HG03342 (cell line): Measurements from ENCODE around the gene ARMC9.
A peak's percentile ranks its signal among the peaks of the same experiment; 100 is the strongest.

Source experiments
- ATAC-seq: cut with Tn5 transposase; IDR thresholded peaks from one replicate; pipeline ENCODE4 v1.9.1; 2021; ENCODE audit warnings: mild to moderate bottlenecking, moderate library complexity; ENCODE audit not compliant: unreplicated experiment

The ARMC9 gene

DNA sequence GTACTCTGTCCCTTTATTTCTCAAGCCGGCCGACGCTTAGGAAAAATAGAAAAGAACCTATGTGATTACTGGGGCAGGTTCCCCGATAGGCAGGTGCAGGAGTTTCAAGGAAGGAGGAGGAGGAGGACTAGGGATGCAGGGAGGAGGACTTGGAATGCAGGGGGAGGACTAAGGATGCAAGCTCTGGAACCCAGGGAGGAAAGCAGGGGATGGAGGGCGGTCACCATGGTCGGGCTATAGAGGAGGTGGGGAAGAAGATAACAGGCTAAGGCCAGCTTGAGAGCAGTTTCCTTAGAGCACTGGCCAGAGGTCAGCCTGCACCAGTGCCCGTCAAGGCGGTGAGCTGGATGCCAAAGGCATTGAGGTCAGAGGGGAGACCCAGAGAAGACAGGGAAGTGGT lies 178.4 kb downstream of the ARMC9 start:
- ATAC-seq = no peak

DNA sequence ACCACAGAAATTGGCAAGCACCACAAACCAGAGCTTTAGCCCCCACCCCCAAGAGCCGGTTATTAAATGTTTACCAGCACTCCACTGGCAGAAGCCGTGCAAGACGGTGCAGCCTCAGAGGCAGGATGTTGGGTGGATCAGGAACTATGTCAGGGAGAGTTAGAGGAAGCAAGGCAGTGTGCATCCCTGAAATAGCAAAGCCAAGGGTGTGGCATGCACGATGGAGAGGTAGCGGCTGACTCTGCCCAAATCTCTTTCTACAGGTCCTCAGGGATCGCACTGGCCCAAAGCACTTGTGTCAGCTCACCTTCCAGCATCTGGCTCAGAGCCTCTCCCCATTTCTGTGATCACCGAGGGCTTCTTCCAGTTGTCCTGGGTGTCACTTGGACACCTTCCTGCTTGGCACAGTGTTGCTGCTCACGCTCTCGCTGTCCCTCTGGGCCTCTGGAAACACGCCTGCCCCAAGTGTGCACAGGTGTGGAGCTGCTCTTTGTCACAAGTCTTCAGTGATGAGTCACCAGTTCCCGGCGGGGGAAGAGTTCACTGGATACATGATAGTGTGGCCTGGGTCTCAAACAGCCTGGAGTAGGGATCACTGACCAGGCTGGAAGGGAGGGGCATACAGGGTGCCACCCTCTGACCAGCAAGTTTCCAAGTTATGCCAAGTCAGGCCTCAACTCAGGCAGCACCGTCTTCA lies 179.7 kb downstream of the ARMC9 start:
- no peak for ATAC-seq

DNA sequence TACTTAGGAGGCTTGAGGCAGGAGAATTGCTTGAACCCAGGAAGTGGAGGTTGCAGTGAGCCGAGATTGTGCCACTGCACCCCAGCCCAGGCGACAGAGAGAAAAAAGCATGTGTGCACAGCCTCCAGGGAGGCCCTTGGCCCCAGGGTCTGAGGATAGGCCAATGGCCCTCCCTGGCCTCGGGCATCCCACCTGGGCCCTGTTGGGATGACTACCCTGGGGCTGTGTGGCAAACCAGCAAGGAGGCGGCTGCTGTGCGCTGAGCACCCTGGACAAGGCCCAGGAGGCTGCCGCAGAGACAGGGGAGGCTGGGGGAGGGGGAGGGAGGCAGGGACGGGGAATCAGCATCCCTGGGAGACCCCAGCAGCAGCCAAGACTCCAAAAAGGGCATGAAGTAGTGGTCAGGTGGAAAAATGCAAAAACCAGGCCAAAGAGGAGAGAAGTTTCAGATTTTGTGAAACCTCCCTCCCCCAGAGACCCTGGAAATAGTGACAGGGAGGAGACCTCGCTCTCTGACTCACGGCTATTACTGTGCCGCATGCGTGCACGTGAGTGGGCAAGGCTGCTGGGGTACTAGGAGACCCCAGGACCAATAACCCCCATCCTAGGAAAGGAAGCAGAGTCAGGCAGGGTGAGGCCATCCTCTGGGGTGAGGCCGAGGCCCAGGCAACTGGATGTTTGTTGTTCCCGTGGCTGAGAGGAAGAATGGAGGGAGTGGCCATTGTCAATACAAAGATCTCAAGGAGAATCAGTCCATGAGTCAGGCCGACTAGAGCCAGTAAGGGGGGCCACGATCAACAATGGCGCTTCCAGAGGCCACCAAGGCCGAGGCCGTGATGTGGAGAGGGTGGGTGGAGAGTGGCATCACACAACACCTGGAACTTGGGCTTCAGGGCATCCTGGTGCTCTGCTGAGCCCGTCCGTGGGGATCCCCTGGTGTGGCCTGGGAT lies 181.1 kb downstream of the ARMC9 start:
- no peak for ATAC-seq

DNA sequence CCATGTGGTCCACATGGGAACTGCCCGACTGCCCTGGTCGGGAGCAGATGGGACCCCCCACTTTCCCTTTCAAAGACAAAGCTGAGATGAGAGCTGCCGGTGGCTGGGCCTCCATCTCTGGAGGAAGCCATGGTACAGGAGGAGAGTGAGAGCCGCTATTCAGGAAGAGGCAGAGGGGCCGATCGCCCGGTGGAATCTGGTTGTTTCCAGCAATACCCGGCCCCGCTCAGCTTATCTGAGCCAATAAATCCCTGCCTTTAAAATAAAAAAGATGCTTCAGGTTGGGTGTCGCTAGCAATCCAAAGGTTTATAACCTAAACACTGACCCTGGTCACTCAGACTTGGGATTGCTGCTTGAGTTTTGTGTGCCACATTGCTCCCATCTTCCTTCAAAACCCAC lies 181.9 kb downstream of the ARMC9 start:
- no peak for ATAC-seq

DNA sequence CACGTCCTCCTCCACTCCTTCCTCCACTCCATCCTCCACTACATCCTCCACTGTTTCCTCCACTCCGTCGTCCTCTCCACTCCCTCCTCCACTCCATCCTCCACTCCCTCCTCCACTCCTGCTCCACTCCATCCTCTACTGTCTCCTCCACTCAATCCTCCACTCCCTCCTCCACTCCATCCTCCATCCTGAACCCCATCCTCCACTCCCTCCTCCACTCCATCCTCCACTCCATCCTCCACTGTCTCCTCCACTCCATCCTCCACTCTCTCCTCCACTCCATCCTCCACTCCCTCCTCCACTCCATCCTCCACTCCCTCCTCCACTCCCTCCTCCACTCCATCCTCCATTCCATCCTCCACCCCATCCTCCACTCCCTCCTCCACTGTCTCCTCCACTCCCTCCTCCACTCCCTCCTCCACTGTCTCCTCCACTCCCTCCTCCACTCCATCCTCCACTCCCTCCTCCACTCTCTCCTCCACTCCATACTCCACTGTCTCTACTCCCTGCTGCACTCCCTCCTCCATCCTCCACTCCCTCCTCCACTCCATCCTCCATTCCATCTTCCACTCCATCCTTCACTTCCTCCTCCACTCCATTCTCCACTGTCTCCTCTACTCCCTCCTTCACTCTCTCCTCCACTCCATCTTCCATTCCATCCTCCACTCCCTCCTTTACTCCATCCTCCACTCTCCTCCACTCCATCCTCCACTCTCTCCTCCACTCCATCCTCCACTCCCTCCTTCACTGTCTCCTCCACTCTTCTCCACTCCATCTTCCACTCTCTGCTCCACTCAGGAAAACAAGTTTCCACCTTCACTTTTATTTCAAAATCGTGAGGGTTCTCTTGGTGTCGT lies 182.8 kb downstream of the ARMC9 start:
- no peak for ATAC-seq

DNA sequence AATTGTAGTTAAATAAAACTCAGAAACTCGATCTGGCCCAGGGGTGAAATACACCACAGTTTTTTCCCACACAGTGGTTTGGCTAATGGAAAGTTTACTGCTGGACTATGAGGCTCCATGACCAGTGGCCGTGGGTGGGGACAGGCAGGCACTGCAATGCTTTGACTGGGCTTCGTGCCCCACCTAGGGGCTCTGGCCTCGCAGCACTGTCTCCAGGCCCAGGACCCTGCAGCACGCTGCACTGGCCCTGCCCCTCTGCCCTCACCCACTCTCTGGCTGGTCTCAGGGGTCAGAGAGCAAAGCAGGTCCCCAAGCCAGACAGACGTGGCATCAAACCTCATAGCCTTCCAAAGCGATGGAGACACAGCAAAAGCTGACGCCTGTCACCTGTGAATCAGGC lies 183.7 kb downstream of the ARMC9 start:
- no peak for ATAC-seq

DNA sequence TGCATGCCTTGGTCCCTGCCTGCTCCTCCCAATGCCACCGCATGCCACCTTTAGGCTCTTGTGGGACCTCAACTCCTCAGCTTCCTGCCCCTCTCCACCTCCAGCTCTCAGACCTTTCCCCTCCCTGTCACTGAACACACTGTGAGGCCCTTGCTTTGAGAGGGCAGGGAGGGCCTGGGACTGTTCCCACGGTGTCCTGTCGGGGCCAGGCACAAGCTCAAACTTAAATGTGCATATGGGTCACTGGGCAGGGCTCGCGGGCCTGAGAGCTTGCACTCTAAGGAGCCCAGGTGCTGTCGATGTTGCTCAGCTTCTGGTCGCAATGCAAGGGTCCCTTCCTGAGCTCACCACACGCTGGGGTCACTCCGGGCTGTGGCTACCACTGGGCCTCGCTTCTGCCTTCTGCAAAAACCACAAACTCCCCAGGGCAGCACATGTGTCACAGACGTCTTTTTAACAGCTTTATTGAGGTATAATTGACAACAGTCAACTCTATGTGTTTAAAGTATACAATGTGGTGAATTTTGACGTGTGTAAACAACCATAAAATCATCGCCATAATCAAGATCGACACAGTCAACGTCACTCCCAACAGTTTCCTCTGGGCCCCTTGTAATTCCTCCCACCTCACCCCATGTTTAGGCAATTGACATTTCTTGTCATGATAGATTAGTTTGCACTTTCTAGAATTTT lies 185.1 kb downstream of the ARMC9 start:
- ATAC-seq = no peak

DNA sequence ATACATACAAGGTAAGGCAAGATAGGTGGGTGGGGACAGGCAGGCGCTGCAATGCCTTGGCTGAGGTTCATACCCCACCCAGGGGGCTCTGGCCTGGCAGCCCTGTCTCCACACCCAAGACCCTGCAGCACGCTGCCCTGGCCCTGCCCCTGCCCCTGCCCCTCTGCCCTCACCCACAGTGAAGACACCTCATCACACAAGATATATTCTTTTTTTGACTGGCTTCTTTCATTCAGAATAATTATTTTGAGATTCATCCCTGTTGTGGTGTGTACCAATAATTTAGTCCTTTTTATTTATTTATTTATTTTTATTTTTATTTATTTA lies 185.6 kb downstream of the ARMC9 start:
- ATAC-seq = no peak

DNA sequence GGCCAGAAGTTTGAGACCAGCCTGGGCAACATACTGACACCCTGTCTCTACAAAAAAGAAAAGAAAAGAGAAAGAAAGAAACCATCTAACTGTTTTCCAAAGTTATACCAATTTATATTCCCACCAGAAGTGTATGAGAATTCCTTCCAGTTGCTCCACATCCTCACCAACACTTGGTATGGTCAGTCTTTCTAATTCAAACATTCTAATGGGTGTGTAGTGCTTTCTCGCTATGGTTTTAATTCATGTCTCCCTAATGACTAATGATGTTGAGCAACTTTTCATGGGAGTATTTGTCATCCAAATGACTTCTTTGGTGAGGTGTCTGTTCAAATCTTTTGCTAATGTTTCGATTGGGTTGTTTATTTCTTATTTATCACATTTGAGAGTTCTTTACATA lies 186.5 kb downstream of the ARMC9 start:
- ATAC-seq = no peak

DNA sequence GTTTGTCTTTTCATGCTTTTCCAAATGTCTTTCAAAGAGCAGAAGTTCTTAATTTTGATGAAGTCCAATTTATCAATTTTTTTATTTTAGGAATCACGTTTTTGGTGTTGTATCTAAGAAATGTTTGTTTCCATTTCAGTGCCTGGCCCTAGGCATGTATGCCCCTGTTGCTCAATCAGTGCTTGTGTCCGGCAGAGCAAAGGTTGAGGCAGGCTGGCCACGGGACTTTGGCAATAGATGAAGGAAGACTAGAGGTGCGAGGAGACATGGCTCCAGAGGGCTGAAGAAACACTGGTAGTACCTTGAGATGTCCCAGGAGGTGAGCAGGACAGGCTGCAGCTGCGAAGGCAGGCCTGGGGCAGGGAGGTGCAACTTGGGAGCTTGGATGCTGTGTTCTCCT lies 187.0 kb downstream of the ARMC9 start:
- no peak for ATAC-seq

DNA sequence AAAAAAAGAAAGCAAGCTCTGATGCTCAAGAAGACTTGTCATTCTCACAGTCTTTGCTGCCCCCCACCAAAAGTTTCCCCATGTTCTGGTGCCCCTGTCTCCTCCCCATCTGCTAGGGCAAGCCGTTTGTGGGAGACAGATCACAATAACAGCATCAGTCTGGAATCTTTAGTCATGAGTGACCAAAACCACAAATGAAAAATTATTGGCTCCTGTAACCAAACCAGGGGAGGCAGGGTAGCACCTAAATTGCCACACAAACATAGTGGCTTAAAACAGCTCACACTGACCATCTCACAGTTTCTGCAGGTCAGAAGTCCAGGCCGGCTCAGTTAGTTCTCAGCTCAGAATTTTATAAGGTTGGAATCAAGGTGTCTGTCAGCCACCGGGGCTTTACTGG lies 188.0 kb downstream of the ARMC9 start:
- no peak for ATAC-seq

DNA sequence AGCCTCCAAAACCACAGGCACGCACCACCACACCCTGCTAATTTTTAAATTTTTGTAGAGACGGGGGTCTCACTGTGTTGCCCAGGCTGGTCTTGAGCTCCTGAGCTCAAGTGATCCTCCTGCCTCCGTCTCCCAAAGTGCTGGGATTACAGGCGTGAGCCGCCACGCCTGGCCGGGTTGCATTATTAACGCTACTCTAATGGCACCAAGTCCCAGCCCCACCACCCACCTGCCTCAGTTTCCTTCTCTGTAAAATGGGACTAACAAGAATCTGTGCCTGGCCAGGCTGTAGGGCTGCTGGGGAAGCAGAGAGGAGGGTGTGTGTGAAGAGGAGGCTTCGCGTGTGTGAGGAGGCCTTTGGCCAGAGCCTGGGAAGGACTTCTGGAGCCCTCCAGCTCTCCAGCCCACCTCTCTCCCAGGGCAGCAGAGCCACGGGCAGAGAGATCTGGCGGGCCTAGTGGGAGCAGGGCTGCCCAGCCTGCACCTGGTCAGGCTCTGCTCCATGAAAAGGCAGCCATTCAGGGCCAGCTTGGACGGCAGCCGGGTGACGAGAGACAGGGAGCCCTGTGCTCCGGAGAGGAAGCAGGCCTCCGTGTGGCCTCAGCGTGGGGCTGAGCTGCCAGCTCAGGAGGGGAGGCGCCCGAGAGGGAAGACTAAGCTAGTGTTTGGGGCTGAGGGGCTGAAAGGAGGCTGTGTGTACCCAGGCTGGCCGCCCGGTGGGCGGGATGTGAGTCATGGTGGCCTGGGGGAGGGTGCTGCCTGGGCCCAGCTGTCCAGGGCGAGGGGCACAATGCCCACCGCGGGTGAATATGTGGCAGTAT lies 189.7 kb downstream of the ARMC9 start:
- ATAC-seq = no peak

DNA sequence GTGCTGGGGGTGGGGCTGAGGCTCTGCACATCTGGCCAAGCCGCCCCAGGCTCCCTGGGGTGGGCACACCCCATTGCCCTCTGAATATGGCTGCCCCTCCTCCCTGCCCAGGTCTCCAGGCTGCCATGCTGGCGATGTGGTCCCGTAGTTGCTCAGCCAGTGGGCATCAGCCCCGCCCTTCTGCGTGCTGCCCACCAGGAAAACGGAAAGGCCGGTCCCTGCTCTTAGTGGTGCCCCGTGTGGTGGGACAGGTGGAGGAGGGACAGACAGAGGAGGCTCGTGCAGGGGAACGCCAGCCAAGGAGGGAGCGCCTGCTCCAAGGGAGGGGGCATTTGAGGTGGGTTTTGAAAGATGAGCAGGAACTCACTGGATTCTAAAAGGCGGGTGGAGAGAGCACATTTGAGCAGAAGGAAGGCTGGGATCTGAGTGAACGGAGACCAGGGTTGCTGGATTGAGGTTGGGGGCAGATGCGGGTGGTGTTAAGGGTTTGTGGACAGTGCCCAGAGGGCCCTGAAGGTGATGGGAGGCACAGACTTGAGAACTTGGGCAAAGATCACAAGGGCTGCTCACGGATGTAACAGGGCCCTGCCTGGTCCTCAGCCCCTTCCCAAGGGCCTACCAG lies 190.4 kb downstream of the ARMC9 start:
- ATAC-seq = no peak

DNA sequence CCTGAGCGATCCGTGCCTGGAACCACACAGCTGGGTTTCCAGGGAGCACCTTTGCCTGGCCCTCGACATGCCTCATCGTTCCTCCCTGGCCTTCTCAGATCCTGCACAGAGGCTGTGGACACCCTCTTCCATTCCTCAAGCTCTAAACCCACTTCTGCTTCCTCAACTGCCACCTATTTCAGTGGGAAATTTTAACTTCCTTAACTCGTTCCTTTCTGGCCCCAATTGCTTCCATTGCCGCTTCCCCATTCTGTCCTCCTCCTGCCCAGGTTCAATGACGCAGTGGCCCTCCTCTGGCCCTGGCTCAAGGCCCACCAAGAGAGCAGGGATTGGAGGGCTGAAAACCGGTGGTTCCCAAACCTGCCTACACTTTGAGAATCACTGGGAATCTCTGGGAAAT lies 192.2 kb downstream of the ARMC9 start:
- ATAC-seq = no peak

DNA sequence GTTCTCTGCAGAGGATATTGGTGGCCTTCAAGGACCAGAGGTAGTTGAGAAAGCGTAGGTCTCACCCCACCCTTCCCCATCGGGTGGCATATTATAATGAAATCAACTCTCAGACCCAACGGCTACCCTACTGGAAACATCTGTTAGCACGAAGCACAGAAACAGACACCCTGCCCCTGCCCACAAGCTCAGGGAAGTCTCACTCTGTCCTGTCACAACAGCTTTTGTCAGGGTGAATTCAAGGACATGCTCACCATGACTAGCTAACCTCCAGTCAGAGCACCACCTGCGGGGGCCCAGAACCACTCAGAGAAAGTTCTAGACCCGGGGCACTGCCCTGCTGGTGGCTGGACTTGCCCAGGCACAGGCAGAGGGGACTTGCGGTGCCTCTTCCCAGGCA lies 193.6 kb downstream of the ARMC9 start:
- ATAC-seq = no peak

DNA sequence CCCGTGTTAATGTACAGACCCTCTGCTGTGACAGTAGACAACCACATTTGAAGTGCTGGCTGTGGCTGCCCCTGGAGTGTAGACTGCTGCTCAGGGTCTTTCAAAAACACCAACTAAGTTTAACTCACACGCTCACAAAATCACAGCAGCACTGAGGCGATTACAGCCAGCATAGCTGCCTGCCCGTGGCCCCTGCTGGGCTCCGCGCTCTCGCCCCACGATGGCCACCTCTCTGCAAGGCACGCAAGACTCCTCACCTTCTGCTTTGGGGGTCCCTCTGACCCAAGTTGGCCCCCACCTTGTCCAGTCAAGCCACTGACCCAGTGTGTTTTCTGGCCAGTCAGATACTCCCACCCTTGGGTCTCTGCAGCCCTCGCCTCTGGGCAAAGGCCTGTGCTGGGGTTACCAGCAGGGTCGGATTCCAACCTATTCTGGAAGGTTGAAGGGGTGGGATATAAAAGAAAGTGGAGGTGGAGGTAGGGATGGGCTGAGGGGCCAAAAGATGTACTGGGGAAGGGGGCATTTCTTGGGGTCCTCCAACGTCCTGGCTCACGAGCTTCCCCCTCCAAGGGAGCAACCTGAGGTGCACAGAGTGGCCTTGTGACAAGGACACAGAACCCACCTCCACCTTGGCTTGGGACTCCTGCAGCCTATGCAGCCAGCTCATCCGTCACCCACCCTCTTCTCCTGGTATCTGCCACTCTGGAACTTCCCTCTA lies 194.2 kb downstream of the ARMC9 start:
- no peak for ATAC-seq

DNA sequence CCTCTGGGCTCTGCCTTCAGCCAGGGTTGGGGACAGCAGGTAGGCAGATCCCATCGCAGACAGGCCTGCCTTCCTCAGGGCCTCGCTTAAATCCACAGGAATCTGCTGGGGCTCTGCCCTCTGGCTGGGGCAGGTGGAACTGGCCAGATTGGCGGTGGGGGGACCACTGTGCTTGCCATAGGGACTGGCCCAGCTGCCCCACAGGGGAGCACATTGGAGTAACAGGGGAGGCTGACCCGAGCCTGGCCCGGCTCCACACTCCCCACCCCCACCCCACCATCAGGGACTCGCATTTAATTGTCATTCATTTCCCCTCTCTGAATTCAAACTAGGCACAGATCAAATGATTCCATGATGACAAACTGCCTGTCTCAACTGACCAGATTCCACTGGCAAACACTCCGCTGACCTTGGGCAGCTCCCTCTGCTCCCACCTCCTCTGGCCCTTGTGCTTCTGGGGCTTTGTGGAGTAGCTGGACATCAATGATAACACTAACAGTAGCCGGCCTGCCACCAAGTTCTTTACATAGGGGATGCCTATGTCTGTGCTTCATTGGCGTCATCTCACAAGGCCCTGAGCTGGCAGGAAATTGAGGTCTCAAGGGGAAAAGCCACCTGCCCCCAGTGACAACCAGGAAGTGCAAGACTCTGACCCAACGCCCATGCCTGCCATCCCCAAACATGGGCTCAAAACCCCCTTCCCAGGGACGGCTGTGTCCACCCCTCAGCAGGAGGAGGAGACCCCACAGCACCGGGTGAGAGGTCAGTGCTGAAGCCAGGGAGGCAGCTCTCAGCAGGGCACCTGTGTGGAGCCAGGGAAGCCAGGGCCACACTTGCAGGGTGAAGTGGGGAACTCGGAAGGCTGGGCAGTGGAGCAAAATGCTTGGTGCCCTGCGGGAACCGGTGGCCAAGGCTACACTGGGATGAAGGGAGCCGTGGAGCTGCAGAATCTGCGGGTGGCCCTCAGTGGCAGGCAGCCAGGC lies 195.0 kb downstream of the ARMC9 start:
- ATAC-seq = peak; percentile 26
